Measurements from ENCODE around the gene AHDC1.

GRCh38 chr1:27589441-27589840, 14.5 kb downstream of the AHDC1 start:
- TF ChIP-seq CTCF (IDR thresholded peaks at IDR 0.05), result no peak
- no peak for TF ChIP-seq EP300 (IDR thresholded peaks at IDR 0.05)
- TF ChIP-seq POLR2A (IDR thresholded peaks at IDR 0.05), result no peak

All from sigmoid colon (tissue), 4 donors.